Right lung (tissue), 5 donors: ENCODE measurements around the gene DNAL1. TPM values are rescaled to one million over a fixed set of nuclear protein-coding genes. Genes with fewer than 3 reads are reported as not detected.
A peak's percentile ranks its signal among the peaks of the same experiment; 100 is the strongest.

Experiments used
- DNase-seq, 2 donors: peaks; one replicate each; pipeline ENCODE4 v3.0.0-alpha.2; 2013
- polyA plus RNA-seq, 5 donors: library from polyadenylated mRNA; unstranded; fragments of 120-200 nt; gene quantifications; one replicate each; pipeline versions ENCODE4 v1.2.1 to v1.2.3, GENCODE V29; 2013; ENCODE audit warnings: inconsistent platforms in 1 of 5, low replicate concordance in 1 of 5; ENCODE audit not compliant: insufficient read length in 5 of 5, insufficient read depth in 1 of 5

The DNAL1 gene
- polyA plus RNA-seq, 5 donors, result 11.8 to 24.9 (median 19.0) TPM

GRCh38 chr14:73722581-73722980, 77.8 kb downstream of the DNAL1 start:
- no peak for DNase-seq

DNA sequence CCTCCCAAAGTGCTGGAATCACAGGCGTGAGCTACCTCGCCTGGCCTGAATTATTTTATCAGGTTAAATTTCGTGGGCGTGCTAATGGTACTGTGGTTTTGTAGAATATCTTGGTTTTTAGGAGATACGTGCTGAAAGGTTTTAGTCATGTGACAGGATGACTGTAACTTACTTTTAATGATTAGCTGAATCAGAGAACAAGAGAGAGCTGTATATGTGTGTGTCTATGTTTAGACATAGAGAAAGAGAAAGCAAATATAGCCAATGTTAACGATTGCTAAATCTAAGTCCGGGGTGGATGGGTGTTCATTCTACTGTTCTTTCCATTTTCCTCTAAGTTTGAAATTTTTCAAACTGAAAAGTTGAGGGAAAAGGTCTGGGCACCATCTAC, 78.6 kb downstream of the DNAL1 start:
- DNase-seq, result no peak

GRCh38 chr14:73723797-73724661, 79.2 kb downstream of the DNAL1 start:
- DNase-seq, result no peak

DNA sequence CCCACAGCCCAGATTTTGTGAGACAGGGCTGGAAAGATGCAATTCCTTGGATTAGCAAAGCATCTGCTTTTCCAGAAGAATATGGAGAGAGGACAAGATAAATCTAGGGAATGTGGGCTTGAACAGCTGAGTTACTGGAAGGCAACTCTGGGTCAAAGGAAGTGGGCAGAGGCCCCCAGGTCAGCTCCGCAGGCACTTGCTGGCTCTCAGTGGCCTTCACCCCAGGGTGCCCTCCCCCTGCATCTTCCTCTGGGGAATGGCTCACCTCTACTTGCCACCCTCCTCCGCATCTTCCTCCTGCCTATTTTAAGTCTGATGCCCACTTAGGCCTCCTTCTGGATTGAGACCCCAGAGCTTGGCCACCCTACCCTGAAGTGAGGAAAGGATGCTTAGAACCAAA, 79.9 kb downstream of the DNAL1 start:
- no peak for DNase-seq

DNA sequence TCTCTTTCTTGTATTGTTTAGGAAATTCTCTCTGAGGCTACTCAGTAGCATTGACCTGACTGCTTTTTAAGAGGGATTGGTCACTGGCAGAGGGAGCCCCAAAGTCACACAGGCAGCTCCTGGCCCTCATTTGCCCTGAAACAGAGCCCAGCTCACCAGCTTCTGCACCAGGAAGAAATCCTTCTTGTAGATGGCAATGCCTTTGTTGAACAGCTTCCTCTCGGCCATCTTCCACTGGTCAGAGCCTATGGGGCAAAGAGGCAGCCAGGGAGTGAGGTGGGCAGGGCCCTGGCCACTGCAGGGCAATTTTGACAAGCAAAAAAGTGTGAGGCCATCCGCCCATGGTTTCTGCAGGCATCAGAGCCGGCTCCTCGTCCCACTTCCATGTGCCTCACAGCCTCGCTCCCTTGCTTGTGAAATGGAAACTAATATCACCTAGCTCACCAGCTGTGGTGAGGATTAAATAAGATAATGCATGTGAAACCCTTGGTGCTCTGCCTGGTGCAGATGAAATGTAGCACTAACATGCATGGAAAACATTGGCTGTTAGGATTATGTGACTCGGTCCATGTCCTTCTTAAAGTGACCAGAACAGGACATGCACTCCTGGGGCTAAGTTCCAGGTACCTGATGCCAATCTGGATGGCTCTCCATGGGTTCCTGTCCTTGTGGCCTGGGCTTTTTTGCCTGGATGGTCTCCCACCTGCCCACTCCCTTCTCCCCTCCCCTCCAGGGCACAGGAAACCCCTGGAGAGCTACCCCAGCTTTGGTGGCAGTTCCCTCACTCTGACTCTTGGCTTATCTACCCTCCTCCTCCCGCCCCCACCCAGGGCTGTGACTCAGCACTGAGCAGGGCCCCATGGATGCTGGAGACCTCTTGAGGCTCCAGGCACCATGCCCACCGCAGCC, 80.6 kb downstream of the DNAL1 start:
- DNase-seq, result no peak

DNA sequence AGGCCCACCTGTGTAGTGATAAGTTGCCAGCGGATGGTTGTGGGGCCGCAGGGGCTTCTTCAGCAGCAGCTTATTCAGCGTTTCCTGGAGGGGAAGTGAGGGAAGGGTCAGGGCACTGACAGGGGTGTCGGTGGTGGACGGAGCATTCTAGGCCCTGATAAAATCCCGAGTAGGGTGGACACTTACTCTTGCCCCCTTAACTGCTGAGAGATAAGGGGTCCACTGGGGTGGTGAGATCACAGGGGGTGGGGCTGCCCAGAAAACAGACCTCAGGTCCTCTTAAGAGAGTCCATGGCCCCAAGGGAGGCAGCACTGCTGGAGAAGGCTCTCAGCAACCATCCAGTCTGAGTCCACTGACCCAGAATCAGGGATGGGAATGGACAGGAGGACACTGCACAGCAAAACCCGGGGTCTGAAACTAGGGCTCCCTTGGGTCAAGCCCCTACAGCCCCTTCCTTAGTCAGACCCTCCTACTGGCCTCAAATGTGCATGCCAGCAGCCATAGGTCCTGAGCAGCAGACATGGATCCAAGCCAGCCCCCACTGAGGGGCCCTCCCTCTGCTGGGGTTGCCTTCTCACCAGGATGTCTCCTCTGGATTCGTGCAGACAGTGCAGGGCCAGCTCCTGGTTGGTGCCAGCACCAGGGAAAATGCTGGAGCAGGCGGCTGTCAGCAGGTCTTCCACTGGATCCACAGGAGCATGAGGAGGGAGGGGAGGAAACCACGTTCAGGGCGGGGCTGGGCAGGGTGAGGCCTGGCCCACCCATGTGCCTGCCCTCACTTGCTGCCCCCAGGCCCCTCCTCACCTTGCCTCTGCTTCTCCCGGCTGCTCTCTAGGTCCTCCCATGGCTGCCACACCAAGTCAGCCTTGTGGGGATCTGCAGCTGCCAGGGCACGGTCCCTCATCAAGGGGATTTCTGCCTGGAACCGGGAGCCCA, 81.5 kb downstream of the DNAL1 start:
- no peak for DNase-seq

DNA sequence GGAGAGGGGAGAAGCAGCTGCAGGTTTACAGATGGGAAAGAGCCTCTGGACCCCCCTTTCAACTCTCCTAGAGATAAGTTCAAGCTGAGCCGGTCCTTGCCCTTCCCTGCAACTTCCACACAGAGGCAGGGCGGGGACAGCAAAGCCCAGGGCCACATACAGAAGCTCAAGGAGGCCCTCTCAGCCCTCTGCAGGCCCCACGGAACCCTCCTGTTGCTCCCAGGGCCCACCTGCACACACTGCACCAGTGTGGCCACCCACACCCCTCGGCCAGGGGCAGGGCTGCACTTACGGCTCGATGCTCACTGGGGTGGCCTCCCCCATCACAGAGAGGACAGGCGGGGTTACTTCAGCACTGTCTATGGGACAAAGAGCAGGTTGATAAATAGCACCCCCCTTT, 82.4 kb downstream of the DNAL1 start:
- no peak for DNase-seq

DNA sequence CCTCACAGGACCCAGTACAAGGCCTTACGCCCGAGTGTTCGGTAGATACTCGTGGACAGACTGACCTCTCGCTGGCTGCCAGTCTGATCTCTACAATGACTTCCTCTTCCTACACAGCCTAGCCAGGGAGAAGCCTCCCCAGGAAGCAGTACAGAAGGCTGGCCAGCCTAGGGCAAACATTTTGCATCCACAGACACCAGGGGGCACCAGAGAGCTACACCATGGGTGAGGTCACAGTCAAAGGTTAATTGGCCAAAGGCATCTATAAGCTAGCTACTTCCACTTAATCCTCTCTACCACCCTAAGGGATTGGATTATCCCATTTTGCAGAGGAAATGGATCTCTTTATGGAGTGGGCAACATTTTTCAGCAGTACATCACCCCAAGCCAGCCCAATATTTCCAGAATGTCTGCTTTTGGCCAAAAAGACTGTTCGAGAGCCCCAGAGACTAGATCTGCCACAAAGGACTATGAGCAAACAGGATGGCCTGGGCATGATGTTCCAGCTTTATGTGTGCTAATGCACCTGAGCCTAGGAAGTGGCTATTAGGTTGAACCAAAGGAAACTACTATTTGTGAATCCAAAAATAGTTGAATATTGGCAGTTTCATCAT, 84.0 kb downstream of the DNAL1 start:
- peak; percentile 72 to 79 for DNase-seq

- DNase-seq, result no peak
Measured at GRCh38 chr14:73729556-73730265, 84.9 kb downstream of the DNAL1 start.

DNA sequence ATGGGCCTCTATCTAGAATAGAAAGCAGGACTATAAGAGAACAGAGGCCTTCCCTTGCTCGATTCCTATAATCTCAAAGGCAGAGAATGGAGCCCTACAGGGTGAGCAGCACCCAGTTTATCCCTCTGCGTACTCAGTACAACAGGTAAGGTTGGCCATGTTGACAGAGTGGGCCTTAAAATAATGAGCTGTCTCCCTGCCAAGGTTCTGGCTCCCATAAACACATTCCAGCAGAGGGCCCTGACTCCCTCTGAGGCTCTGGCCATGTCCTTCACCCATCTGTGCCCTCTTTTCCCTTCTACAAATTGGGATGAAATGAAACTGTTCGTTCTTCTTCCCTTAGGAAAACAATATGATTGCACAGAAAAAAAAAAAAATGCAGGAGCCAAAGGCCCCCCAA, 86.3 kb downstream of the DNAL1 start:
- no peak for DNase-seq

- DNase-seq, result no peak
Measured at GRCh38 chr14:73732006-73732405, 87.2 kb downstream of the DNAL1 start.

GRCh38 chr14:73736842-73737241, 92.1 kb downstream of the DNAL1 start:
- DNase-seq, result no peak

DNA sequence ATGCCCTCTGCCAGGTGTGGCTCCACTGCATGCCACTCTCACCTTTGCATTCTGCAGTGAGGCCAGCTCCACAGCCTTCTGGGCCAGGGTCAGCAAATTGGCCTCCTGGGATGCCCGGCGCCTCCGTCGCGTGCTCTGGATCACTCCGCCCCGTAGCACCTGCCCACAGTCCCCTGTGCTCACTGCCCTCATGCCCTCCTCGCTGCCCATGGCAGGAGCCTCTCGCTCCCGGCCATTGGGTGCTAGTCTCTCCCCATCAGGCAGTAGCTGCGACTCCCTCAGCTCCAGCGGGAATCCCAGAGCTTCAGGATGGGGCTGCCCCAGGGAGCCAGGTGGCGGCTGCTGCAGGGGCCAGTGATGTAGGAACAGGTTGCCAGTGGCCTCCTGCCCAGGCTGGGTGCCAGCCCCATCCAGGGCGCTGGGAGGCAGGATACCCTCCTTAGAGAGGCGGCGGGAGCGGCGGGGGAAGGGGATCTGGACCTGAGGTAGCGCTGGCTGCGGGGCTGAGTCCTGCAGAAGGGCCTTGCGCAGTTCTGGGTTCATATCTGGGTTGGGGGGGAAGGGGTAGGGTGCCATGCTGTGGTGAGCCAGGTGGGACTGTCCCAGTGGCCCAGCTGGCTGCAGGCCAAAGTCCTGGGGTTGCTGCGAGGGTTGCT, 93.9 kb downstream of the DNAL1 start:
- no peak for DNase-seq

GRCh38 chr14:73739174-73739898, 94.5 kb downstream of the DNAL1 start:
- no peak for DNase-seq

GRCh38 chr14:73739899-73740617, 95.3 kb downstream of the DNAL1 start:
- DNase-seq, result no peak

DNA sequence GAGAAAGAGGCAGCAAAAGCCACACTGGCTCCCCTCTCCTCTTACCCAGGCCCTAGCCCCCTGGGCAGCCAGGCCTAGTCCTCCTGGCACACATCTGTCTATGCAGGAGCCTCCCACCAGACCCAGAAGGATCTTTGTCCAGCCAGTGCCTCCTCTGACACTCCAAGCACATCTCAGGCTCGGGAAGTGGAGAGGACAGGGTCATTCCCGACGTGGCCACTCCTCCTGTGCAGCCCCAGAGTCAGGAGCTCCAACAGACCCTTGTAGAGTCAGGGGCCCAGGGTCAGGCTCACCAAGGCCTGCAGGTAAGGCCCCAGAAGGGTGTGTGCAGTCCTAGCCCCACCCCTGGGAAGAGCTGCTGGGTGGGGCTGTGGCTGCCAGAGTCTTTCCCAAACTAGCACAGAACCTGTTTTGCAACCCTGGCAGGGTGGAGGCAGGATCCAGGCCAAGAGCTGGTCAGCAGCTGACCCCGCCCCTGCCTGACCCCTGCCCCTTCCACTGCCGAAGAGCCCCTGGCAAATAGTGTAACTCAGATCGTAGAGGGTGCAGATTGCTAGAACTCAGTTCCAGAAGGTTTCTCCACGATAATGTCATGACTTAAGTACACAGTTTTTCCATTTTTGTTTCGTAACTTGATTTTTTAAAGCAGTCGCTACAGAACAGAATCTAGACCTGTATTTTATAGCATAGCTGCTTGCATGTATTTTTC, 96.0 kb downstream of the DNAL1 start:
- no peak for DNase-seq

DNA sequence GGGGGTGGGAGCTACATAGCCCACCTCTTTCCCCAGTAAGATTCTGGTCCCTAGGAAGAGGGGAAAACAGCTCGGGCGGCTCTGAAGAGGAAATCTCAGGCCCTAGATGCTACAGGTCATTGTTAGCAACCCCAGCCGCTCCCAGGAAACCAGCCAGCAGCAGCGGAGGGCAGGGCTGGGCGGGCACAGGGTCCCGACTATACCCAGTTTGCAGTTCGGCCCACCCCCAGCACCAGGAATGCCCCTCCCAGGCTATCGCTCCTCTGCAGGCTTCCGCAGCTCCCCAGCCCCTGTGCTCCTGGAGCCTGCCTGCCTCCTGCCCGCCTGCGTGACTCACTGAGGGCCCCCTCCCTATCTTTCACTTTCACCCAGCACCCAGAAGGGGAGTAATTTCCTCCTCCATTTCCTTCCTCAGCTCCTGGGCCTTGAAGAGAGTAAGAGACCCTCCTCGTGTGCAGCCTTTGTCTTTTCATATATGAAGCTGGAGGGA, 96.6 kb downstream of the DNAL1 start:
- DNase-seq, result no peak
